Testis (tissue), 2 donors: ENCODE data around the gene EEFSEC.

Source experiments
- CTCF ChIP-seq, 3 experiments: fragments of 450-650 bp in 2 of 3; fragments of 200-600 bp in 1 of 3; sonication (generic) in 1 of 3; IDR thresholded peaks; one replicate each; pipeline ENCODE4 v1.5.1; 2016 to 2019; ENCODE audit warnings: antibody characterized with exemption in 3 of 3, mild to moderate bottlenecking in 2 of 3, moderate library complexity in 1 of 3
- POLR2A ChIP-seq: fragments of 450-650 bp; IDR thresholded peaks from one replicate; pipeline ENCODE4 v1.6.1; 2017; ENCODE audit warnings: antibody characterized with exemption, mild to moderate bottlenecking, moderate library complexity

GRCh38 chr3:128359846-128360642 is 206.8 kb downstream of the EEFSEC start:
- no peak for TF ChIP-seq CTCF (IDR thresholded peaks at IDR 0.05)
- no peak for TF ChIP-seq POLR2A
